ENCODE data around the gene IMMP2L. TPM values are rescaled to one million over a fixed set of nuclear protein-coding genes. Genes with fewer than 3 reads are reported as not detected.

The IMMP2L gene
- total and polyA plus RNA-seq, 4 donors = 7.3 to 21.1 (median 12.4) TPM

GRCh38 chr7:111393011-111393754 lies 169.1 kb downstream of the IMMP2L start:
- WGBS = 88% methylated on average over 3 of the region's 3 CpGs
- Histone ChIP-seq H3K9me3 (ENCODE audit: control insufficient read depth in 4 of 4, low read length in 3 of 4) (no peaks in the 10 kb centered on the region), H3K36me3 (ENCODE audit: control insufficient read depth in 4 of 4, insufficient read depth in 3 of 4, low read depth in 1 of 4, low read length in 3 of 4) (peaks cover 0 to 1% (median 0%) of the 10 kb centered on the region in 4 donors), H3K27ac (ENCODE audit: low read depth in 1 of 2, low read length in 2 of 2) (no peak overlapping the region), H3K27me3 (ENCODE audit: control insufficient read depth in 4 of 4, insufficient read depth in 4 of 4, low read length in 3 of 4) (no peaks in the 10 kb centered on the region), H3K4me1 (ENCODE audit: control insufficient read depth in 4 of 4, insufficient read depth in 4 of 4, low read length in 3 of 4) (no peaks in the 10 kb centered on the region), H3K4me3 (ENCODE audit: low read depth in 1 of 3, low read length in 3 of 3) (no peak overlapping the region), H3K9ac (ENCODE audit: low read depth in 1 of 2, low read length in 2 of 2) (no peak overlapping the region)
- no peak for DNase-seq (ENCODE audit: low spot score)
- TF ChIP-seq GABPA (IDR thresholded peaks at IDR 0.05 in 1 of 2, conservative IDR thresholded peaks at IDR 0.05 in 1 of 2) = no peak
- TF ChIP-seq, protein P1, sequence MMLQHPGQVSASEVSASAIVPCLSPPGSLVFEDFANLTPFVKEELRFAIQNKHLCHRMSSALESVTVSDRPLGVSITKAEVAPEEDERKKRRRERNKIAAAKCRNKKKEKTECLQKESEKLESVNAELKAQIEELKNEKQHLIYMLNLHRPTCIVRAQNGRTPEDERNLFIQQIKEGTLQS (IDR thresholded peaks at IDR 0.05) = no peak
- no peak for TF ChIP-seq RAD21 (IDR thresholded peaks at IDR 0.05)
- TF ChIP-seq FOXA1 (IDR thresholded peaks at IDR 0.05) = no peak
- no peak for TF ChIP-seq YY1 (IDR thresholded peaks at IDR 0.05)

GRCh38 chr7:111392294-111392693 lies 170.0 kb downstream of the IMMP2L start:
- WGBS = 71% methylated on average over 1 of the region's 1 CpG
- Histone ChIP-seq H3K9ac (ENCODE audit: low read depth in 1 of 2, low read length in 2 of 2) (no peak overlapping the region), H3K4me3 (ENCODE audit: low read depth in 1 of 3, low read length in 3 of 3) (no peak overlapping the region), H3K36me3 (ENCODE audit: control insufficient read depth in 4 of 4, insufficient read depth in 3 of 4, low read depth in 1 of 4, low read length in 3 of 4) (peaks cover 0 to 1% (median 0%) of the 10 kb centered on the region in 4 donors), H3K9me3 (ENCODE audit: control insufficient read depth in 4 of 4, low read length in 3 of 4) (no peaks in the 10 kb centered on the region), H3K27ac (ENCODE audit: low read depth in 1 of 2, low read length in 2 of 2) (no peak overlapping the region), H3K4me1 (ENCODE audit: control insufficient read depth in 4 of 4, insufficient read depth in 4 of 4, low read length in 3 of 4) (no peaks in the 10 kb centered on the region), H3K27me3 (ENCODE audit: control insufficient read depth in 4 of 4, insufficient read depth in 4 of 4, low read length in 3 of 4) (no peaks in the 10 kb centered on the region)
- TF ChIP-seq FOXA1 (IDR thresholded peaks at IDR 0.05) (no peak), RAD21 (IDR thresholded peaks at IDR 0.05) (no peak), HNF4G (IDR thresholded peaks at IDR 0.05) (no peak), RXRA (IDR thresholded peaks at IDR 0.05) (no peak), JUND (IDR thresholded peaks at IDR 0.05) (no peak), GABPA (IDR thresholded peaks at IDR 0.05 in 1 of 2, conservative IDR thresholded peaks at IDR 0.05 in 1 of 2) (no peak), NR2F2 (IDR thresholded peaks at IDR 0.05) (no peak), FOXA2 (IDR thresholded peaks at IDR 0.05) (no peak), ZBTB33 (IDR thresholded peaks at IDR 0.05) (no peak), EGR1 (IDR thresholded peaks at IDR 0.05; ENCODE audit: low read depth in 2 of 2) (no peak), SP1 (IDR thresholded peaks at IDR 0.05) (no peak), YY1 (IDR thresholded peaks at IDR 0.05) (no peak), TAF1 (conservative IDR thresholded peaks at IDR 0.05) (no peak)
- TF ChIP-seq, protein P2, sequence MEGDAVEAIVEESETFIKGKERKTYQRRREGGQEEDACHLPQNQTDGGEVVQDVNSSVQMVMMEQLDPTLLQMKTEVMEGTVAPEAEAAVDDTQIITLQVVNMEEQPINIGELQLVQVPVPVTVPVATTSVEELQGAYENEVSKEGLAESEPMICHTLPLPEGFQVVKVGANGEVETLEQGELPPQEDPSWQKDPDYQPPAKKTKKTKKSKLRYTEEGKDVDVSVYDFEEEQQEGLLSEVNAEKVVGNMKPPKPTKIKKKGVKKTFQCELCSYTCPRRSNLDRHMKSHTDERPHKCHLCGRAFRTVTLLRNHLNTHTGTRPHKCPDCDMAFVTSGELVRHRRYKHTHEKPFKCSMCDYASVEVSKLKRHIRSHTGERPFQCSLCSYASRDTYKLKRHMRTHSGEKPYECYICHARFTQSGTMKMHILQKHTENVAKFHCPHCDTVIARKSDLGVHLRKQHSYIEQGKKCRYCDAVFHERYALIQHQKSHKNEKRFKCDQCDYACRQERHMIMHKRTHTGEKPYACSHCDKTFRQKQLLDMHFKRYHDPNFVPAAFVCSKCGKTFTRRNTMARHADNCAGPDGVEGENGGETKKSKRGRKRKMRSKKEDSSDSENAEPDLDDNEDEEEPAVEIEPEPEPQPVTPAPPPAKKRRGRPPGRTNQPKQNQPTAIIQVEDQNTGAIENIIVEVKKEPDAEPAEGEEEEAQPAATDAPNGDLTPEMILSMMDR (IDR thresholded peaks at IDR 0.05; ENCODE audit: low read depth, low read length, missing input control) = no peak
- TF ChIP-seq, protein P1 (IDR thresholded peaks at IDR 0.05) = no peak
- TF ChIP-seq, protein P3, sequence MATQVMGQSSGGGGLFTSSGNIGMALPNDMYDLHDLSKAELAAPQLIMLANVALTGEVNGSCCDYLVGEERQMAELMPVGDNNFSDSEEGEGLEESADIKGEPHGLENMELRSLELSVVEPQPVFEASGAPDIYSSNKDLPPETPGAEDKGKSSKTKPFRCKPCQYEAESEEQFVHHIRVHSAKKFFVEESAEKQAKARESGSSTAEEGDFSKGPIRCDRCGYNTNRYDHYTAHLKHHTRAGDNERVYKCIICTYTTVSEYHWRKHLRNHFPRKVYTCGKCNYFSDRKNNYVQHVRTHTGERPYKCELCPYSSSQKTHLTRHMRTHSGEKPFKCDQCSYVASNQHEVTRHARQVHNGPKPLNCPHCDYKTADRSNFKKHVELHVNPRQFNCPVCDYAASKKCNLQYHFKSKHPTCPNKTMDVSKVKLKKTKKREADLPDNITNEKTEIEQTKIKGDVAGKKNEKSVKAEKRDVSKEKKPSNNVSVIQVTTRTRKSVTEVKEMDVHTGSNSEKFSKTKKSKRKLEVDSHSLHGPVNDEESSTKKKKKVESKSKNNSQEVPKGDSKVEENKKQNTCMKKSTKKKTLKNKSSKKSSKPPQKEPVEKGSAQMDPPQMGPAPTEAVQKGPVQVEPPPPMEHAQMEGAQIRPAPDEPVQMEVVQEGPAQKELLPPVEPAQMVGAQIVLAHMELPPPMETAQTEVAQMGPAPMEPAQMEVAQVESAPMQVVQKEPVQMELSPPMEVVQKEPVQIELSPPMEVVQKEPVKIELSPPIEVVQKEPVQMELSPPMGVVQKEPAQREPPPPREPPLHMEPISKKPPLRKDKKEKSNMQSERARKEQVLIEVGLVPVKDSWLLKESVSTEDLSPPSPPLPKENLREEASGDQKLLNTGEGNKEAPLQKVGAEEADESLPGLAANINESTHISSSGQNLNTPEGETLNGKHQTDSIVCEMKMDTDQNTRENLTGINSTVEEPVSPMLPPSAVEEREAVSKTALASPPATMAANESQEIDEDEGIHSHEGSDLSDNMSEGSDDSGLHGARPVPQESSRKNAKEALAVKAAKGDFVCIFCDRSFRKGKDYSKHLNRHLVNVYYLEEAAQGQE (IDR thresholded peaks at IDR 0.05) = no peak
- DNase-seq (ENCODE audit: low spot score) = no peak

Measured in liver (tissue), 9 donors.